ENCODE measurements around the gene FOXP4. TPM values are rescaled to one million over a fixed set of nuclear protein-coding genes. Genes with fewer than 3 reads are reported as not detected.

FOXP4 gene
- total RNA-seq, 1 donor from 2014 or later: 30.0 TPM

GRCh38 chr6:41589223-41589622 lies 43.0 kb downstream of the FOXP4 start:
- ATAC-seq (no peak), DNase-seq (no peak)
- peaks cover 72% of the 10 kb centered on the region for H3K36me3 ChIP-seq
- no peak overlapping the region for H3K4me3 ChIP-seq
- H3K27me3 ChIP-seq (ENCODE audit: low read depth): no peaks in the 10 kb centered on the region
- H3K4me1 ChIP-seq: no peaks in the 10 kb centered on the region
- TF ChIP-seq, protein P1, sequence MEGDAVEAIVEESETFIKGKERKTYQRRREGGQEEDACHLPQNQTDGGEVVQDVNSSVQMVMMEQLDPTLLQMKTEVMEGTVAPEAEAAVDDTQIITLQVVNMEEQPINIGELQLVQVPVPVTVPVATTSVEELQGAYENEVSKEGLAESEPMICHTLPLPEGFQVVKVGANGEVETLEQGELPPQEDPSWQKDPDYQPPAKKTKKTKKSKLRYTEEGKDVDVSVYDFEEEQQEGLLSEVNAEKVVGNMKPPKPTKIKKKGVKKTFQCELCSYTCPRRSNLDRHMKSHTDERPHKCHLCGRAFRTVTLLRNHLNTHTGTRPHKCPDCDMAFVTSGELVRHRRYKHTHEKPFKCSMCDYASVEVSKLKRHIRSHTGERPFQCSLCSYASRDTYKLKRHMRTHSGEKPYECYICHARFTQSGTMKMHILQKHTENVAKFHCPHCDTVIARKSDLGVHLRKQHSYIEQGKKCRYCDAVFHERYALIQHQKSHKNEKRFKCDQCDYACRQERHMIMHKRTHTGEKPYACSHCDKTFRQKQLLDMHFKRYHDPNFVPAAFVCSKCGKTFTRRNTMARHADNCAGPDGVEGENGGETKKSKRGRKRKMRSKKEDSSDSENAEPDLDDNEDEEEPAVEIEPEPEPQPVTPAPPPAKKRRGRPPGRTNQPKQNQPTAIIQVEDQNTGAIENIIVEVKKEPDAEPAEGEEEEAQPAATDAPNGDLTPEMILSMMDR (IDR thresholded peaks at IDR 0.05): no peak
- intact Hi-C loops (cut with DNase I): no loop called here
- H3K27ac ChIP-seq: no peak overlapping the region
- no peaks in the 10 kb centered on the region for H3K9me3 ChIP-seq

GRCh38 chr6:41589636-41590622 lies 43.7 kb downstream of the FOXP4 start:
- Histone ChIP-seq H3K4me3 (no peak overlapping the region), H3K27ac (no peak overlapping the region), H3K27me3 (ENCODE audit: low read depth) (no peaks in the 10 kb centered on the region), H3K36me3 (peaks cover 73% of the 10 kb centered on the region), H3K4me1 (no peaks in the 10 kb centered on the region), H3K9me3 (no peaks in the 10 kb centered on the region)
- ATAC-seq: no peak
- intact Hi-C loops (cut with DNase I): no loop called here
- TF ChIP-seq, protein P1 (IDR thresholded peaks at IDR 0.05): no peak
- no peak for DNase-seq

DNA sequence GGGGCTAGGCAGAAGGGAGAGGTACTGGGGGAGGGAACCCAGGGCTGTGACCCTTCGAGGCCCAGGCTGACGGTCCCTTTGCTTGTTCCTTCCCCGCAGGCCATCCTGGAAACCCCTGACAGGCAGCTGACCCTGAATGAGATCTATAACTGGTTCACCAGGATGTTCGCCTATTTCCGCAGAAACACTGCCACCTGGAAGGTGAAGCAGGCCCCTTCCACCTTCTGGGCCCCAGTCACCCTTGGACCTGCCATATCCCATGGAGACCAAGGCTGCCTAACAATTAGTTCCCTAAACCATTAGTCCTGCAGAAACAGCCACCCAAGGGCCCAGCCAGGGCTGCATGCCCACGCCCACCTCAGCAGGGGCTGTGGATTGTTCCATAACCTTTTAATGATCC lies 44.9 kb downstream of the FOXP4 start:
- TF ChIP-seq, protein P1 (IDR thresholded peaks at IDR 0.05): no peak
- intact Hi-C loops (cut with DNase I): no loop called here
- Histone ChIP-seq H3K36me3 (peaks cover 79% of the 10 kb centered on the region), H3K27me3 (ENCODE audit: low read depth) (no peaks in the 10 kb centered on the region), H3K27ac (no peak overlapping the region), H3K4me1 (no peaks in the 10 kb centered on the region), H3K9me3 (no peaks in the 10 kb centered on the region), H3K4me3 (no peak overlapping the region)
- ATAC-seq (no peak), DNase-seq (no peak)

GRCh38 chr6:41591859-41592502 lies 45.8 kb downstream of the FOXP4 start:
- peaks cover 82% of the 10 kb centered on the region for H3K36me3 ChIP-seq
- TF ChIP-seq, protein P1 (IDR thresholded peaks at IDR 0.05): peak; percentile 89
- H3K9me3 ChIP-seq: no peaks in the 10 kb centered on the region
- peak; percentile 71 for DNase-seq
- no peaks in the 10 kb centered on the region for H3K27me3 ChIP-seq (ENCODE audit: low read depth)
- H3K27ac ChIP-seq: no peak overlapping the region
- no peak overlapping the region for H3K4me3 ChIP-seq
- no peaks in the 10 kb centered on the region for H3K4me1 ChIP-seq
- intact Hi-C loops (cut with DNase I): no loop called here
- peak; percentile 75 for ATAC-seq

GRCh38 chr6:41593406-41593805 lies 47.2 kb downstream of the FOXP4 start:
- DNase-seq: no peak
- no peak for ATAC-seq
- Histone ChIP-seq H3K9me3 (no peaks in the 10 kb centered on the region), H3K27ac (no peak overlapping the region), H3K4me1 (no peaks in the 10 kb centered on the region), H3K4me3 (no peak overlapping the region), H3K27me3 (ENCODE audit: low read depth) (no peaks in the 10 kb centered on the region), H3K36me3 (peaks cover 75% of the 10 kb centered on the region)
- intact Hi-C loops (cut with DNase I): no loop called here
- TF ChIP-seq, protein P1 (IDR thresholded peaks at IDR 0.05): no peak

Measured in lower lobe of right lung (tissue), 2 donors.